ENCODE measurements around the gene CD63.

CD63 gene

DNA sequence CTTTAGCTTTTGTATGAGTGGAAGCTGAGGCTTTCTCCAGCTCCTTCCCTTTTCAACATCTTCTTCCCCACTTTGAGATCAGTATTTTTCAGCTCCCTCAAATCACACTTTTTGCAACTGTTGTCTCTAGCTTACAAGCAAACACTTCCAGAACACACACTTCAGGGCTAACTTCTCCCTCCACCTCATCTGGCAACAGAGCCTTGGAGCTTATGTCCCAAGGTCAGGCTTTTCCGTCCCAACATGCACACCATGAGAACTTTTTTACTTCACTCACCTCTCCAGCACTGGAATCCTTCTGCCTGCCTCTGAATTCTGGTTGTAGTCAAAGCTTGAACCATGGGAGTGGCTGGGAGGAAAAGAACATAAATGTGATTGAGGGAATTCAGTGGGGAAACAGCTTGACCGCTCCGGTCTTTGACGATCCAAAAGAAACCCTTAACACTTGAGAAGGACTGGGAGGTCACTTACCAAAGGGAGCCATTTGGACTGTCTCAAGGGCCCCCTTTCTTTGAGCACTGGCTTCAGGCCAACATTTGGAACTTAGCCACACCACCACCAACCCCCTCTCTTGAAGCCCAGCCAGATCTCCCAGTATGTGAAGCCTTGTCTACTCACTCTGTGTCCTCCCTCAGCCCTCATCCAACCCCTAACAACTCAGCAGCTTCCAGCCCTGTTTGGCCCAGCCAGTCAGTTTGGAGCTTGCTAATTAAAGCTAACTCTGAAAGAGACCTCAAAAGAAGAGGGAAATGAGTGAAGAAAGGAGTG is 16.8 kb downstream of the CD63 start:
- TF ChIP-seq POU2F2 (IDR thresholded peaks at IDR 0.05; ENCODE audit: low read depth, low read length) (no peak), POLR2A (IDR thresholded peaks at IDR 0.05; ENCODE audit: low read depth, low read length) (no peak), TAF1 (IDR thresholded peaks at IDR 0.05; ENCODE audit: low read depth, low read length) (no peak), SPI1 (IDR thresholded peaks at IDR 0.05; ENCODE audit: low read depth, low read length) (no peak), POLR2AphosphoS5 (IDR thresholded peaks at IDR 0.05; ENCODE audit: low read depth, low read length) (no peak), PAX5 (IDR thresholded peaks at IDR 0.05; ENCODE audit: insufficient read depth, low read length, severe bottlenecking) (no peak)
- FAIRE-seq: no peak

DNA sequence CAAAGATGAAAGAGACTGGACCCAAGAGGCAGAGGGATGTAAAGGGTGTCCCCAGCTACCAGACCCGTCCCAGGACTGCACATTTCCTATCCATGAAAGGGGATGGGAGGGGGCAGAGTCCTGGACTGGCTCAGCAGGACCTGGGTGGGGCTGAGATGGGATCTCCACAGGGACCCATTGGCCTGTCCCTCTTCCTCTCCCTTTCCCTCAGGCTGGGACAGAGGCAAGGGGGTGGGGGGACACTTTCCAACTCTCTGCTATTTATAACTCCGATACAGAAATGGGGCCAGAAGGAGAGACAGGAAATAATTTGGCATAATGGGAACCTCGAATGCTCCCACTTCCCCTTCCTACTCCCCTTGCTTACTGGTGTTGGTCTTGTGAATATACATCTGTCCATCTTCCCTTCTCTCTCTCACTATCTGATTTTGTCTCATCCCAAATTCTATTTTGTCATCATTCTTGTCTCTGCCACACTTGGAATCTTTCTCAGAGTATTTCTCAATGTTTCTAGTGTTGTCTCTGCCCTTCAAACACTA is 20.0 kb downstream of the CD63 start:
- DNase-seq (ENCODE audit: insufficient read length, low spot score) (no peak), FAIRE-seq (no peak)
- TF ChIP-seq POLR2A (IDR thresholded peaks at IDR 0.05; ENCODE audit: low read depth, low read length) (no peak), POU2F2 (IDR thresholded peaks at IDR 0.05; ENCODE audit: low read depth, low read length) (no peak), TAF1 (IDR thresholded peaks at IDR 0.05; ENCODE audit: low read depth, low read length) (no peak), PAX5 (IDR thresholded peaks at IDR 0.05; ENCODE audit: insufficient read depth, low read length, severe bottlenecking) (no peak), POLR2AphosphoS5 (IDR thresholded peaks at IDR 0.05; ENCODE audit: low read depth, low read length) (no peak), SPI1 (IDR thresholded peaks at IDR 0.05; ENCODE audit: low read depth, low read length) (peak; percentile 67)

More for the DNA sequence above, 16.8 kb downstream of the CD63 start:
- DNase-seq (ENCODE audit: insufficient read length, low spot score): no peak

DNA sequence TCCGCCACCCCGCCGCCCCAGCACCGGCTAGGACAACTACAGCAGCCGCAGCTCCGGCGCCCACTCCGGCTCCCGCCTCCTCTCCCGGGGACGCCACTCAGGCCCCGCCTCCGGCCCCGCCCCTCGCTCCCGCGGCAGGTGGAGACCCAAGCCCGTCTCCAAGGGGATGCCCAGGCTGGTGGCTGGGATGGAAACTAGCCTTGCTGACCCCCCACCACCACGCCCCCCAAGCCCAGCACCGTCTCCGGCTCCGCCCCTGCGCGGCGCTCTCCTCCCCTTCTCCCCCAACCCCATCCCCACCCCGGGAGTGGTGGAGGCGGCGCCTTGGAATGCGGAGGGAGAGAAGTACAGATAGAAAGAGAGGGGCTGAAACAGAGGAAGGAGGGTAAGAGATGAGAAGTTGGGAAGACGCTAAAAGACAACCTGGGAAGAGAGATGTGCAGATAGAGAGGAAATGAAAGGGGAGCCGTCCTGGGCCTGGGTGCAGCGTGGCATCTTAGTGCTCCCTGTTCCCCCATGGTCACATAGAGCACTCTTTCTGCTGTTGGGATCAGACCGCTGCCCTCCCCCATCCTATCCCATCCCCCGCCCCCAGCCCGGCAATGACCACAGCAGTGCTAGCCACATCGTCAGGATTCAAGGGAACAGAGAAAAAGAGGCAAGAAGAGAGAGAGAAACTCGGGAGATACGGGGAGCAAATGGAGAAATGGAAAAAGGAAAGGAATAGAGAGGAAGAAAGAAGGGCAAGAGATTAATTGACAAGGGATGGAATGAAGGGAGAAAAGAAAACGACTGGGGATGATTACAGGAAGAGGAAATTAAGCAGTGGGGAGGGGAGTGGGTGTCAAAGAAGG is 20.7 kb downstream of the CD63 start, which contains the start of gene ITGA7:
TSS of gene ITGA7 (minus strand) at position 64 of the 854 bp plus-strand sequence. CDS start 222 bp downstream, outside the sequence.
- TF ChIP-seq POLR2AphosphoS5 (IDR thresholded peaks at IDR 0.05; ENCODE audit: low read depth, low read length) (no peak), SPI1 (IDR thresholded peaks at IDR 0.05; ENCODE audit: low read depth, low read length) (no peak), PAX5 (IDR thresholded peaks at IDR 0.05; ENCODE audit: insufficient read depth, low read length, severe bottlenecking) (no peak), POU2F2 (IDR thresholded peaks at IDR 0.05; ENCODE audit: low read depth, low read length) (no peak), TAF1 (IDR thresholded peaks at IDR 0.05; ENCODE audit: low read depth, low read length) (no peak), POLR2A (IDR thresholded peaks at IDR 0.05; ENCODE audit: low read depth, low read length) (no peak)
- DNase-seq (ENCODE audit: insufficient read length, low spot score) (peak; percentile 75), FAIRE-seq (peak; percentile 13)

- FAIRE-seq: no peak
- TF ChIP-seq POLR2AphosphoS5 (IDR thresholded peaks at IDR 0.05; ENCODE audit: low read depth, low read length) (no peak), POLR2A (IDR thresholded peaks at IDR 0.05; ENCODE audit: low read depth, low read length) (no peak), SPI1 (IDR thresholded peaks at IDR 0.05; ENCODE audit: low read depth, low read length) (no peak), POU2F2 (IDR thresholded peaks at IDR 0.05; ENCODE audit: low read depth, low read length) (no peak), PAX5 (IDR thresholded peaks at IDR 0.05; ENCODE audit: insufficient read depth, low read length, severe bottlenecking) (no peak), TAF1 (IDR thresholded peaks at IDR 0.05; ENCODE audit: low read depth, low read length) (no peak)
- no peak for DNase-seq (ENCODE audit: insufficient read length, low spot score)
These were observed 21.6 kb downstream of the CD63 start for GRCh38 chr12:55707219-55707671.

GRCh38 chr12:55706568-55707218 is 22.1 kb downstream of the CD63 start:
- no peak for TF ChIP-seq TAF1 (IDR thresholded peaks at IDR 0.05; ENCODE audit: low read depth, low read length)
- no peak for TF ChIP-seq POLR2AphosphoS5 (IDR thresholded peaks at IDR 0.05; ENCODE audit: low read depth, low read length)
- TF ChIP-seq POU2F2 (IDR thresholded peaks at IDR 0.05; ENCODE audit: low read depth, low read length): no peak
- TF ChIP-seq SPI1 (IDR thresholded peaks at IDR 0.05; ENCODE audit: low read depth, low read length): no peak
- TF ChIP-seq PAX5 (IDR thresholded peaks at IDR 0.05; ENCODE audit: insufficient read depth, low read length, severe bottlenecking): no peak
- no peak for TF ChIP-seq POLR2A (IDR thresholded peaks at IDR 0.05; ENCODE audit: low read depth, low read length)
- DNase-seq (ENCODE audit: insufficient read length, low spot score): no peak
- no peak for FAIRE-seq

GRCh38 chr12:55705782-55706402 is 22.9 kb downstream of the CD63 start:
- DNase-seq (ENCODE audit: insufficient read length, low spot score): no peak
- no peak for TF ChIP-seq SPI1 (IDR thresholded peaks at IDR 0.05; ENCODE audit: low read depth, low read length)
- no peak for TF ChIP-seq POLR2A (IDR thresholded peaks at IDR 0.05; ENCODE audit: low read depth, low read length)
- TF ChIP-seq PAX5 (IDR thresholded peaks at IDR 0.05; ENCODE audit: insufficient read depth, low read length, severe bottlenecking): no peak
- no peak for TF ChIP-seq POU2F2 (IDR thresholded peaks at IDR 0.05; ENCODE audit: low read depth, low read length)

DNA sequence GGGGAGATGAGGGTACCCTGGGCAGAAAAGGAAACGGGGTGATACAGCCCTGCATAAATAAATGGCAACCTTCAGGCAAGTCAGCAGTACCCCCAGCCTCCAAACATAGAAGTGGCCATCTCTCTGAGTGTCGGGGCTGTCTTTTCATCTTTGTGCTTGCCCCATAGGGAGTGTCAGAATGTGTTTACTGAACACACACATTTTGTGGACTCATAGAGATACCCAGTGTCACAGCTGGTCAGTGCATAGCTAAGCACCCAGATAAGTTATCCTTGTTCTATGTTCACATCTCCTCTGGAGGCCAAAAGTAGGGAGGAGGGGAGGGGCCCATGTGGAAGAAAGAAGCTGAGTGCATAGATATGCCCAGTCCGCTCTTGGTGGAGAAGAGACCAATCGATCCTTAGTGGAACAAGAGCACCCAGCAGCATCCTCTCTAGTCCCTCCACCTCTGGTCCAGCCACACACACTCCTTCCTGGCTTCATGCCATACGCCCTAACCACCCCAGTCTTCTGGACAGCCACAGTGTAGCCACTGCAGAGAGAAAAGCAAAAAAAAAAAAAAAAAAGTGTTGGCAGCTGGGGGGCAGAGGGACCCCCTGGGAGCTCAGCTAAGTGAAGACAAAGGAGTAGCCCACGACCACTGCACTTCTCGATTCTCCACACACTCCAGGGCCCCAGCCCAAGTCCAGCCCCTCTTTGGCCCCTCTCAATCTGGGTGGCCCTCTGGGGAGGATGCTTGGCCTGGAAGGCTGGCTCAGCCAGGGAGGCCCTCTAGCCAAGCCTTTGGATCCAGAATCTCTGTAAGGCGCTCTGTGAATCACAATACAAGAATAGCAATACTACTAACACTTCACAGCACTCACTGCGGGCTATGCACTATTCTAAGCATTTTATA is 23.7 kb downstream of the CD63 start:
- FAIRE-seq: no peak
- no peak for DNase-seq (ENCODE audit: insufficient read length, low spot score)
- TF ChIP-seq POLR2A (IDR thresholded peaks at IDR 0.05; ENCODE audit: low read depth, low read length) (no peak), TAF1 (IDR thresholded peaks at IDR 0.05; ENCODE audit: low read depth, low read length) (no peak), POU2F2 (IDR thresholded peaks at IDR 0.05; ENCODE audit: low read depth, low read length) (no peak), SPI1 (IDR thresholded peaks at IDR 0.05; ENCODE audit: low read depth, low read length) (no peak), PAX5 (IDR thresholded peaks at IDR 0.05; ENCODE audit: insufficient read depth, low read length, severe bottlenecking) (no peak), POLR2AphosphoS5 (IDR thresholded peaks at IDR 0.05; ENCODE audit: low read depth, low read length) (no peak)

More at GRCh38 chr12:55705782-55706402, 22.9 kb downstream of the CD63 start:
- FAIRE-seq: no peak

Data from GM12891 (cell line).